Testis (tissue), 3 donors: ENCODE data around the gene BAG2. TPM values are rescaled to one million over a fixed set of nuclear protein-coding genes. Genes with fewer than 3 reads are reported as not detected.

Experiments
- DNase-seq: peaks from one replicate; pipeline ENCODE4 v3.0.0-alpha.2; 2019
- H3K27ac ChIP-seq, 2 donors: fragments of 200-600 bp; sonication (generic); one replicate each; pipeline ENCODE4 v1.5.1; 2019
- H3K27me3 ChIP-seq: fragments of 200-600 bp; sonication (generic); one replicate; pipeline ENCODE4 v1.5.1; 2019
- H3K36me3 ChIP-seq: fragments of 200-600 bp; sonication (generic); one replicate; pipeline ENCODE4 v1.5.1; 2017; ENCODE audit warnings: low read depth; ENCODE audit errors: missing control alignments
- H3K4me1 ChIP-seq: fragments of 200-600 bp; sonication (generic); one replicate; pipeline ENCODE4 v1.5.1; 2019
- H3K4me3 ChIP-seq, 2 donors: fragments of 200-600 bp; sonication (generic); one replicate each; pipeline ENCODE4 v1.5.1; 2017 to 2019
- H3K9me3 ChIP-seq: fragments of 200-600 bp; sonication (generic); one replicate; pipeline ENCODE4 v1.5.1; 2017
- POLR2A ChIP-seq: fragments of 450-650 bp; IDR thresholded peaks from one replicate; pipeline ENCODE4 v1.6.1; 2017; ENCODE audit warnings: antibody characterized with exemption, mild to moderate bottlenecking, moderate library complexity
- WGBS, 2 donors: methylation state at CpG; one replicate each; pipeline ENCODE4 v1.1.5; 2018; 5-methylcytosine and 5-hydroxymethylcytosine counted together
- intact Hi-C: fragments of 100-400 bp; cut with DNase I; formaldehyde crosslinking; loops from one replicate; pipeline ENCODE4 v1.15.1; 2023; ENCODE audit warnings: low total_unique reads
- polyA plus RNA-seq: library from polyadenylated mRNA; stranded (reverse); fragments of 350-450 nt; fragmentation: Illumina TruSeq; extraction: RNeasy Lipid Tissue Mini Kit (QIAGEN cat#74804); gene quantifications from one replicate; pipeline ENCODE4 v1.2.3, GENCODE V29; 2014; ENCODE audit warnings: low read depth, low replicate concordance; ENCODE audit not compliant: insufficient read depth
- total RNA-seq, 2 donors: library from RNA; depleted of rRNA; stranded (reverse); fragments of >200 nt; gene quantifications; one replicate each; pipeline ENCODE4 v1.2.3, GENCODE V29; 2016
- TF ChIP-seq, protein P1 (sequence below), 3 experiments: fragments of 450-650 bp in 2 of 3; fragments of 200-600 bp in 1 of 3; sonication (generic) in 1 of 3; IDR thresholded peaks; one replicate each; pipeline ENCODE4 v1.5.1; 2016 to 2019; ENCODE audit warnings: antibody characterized with exemption in 3 of 3, mild to moderate bottlenecking in 2 of 3, moderate library complexity in 1 of 3

BAG2 gene
- total and polyA plus RNA-seq, 3 donors from 2014 or later = 5.3 to 12.6 (median 6.1) TPM

DNA sequence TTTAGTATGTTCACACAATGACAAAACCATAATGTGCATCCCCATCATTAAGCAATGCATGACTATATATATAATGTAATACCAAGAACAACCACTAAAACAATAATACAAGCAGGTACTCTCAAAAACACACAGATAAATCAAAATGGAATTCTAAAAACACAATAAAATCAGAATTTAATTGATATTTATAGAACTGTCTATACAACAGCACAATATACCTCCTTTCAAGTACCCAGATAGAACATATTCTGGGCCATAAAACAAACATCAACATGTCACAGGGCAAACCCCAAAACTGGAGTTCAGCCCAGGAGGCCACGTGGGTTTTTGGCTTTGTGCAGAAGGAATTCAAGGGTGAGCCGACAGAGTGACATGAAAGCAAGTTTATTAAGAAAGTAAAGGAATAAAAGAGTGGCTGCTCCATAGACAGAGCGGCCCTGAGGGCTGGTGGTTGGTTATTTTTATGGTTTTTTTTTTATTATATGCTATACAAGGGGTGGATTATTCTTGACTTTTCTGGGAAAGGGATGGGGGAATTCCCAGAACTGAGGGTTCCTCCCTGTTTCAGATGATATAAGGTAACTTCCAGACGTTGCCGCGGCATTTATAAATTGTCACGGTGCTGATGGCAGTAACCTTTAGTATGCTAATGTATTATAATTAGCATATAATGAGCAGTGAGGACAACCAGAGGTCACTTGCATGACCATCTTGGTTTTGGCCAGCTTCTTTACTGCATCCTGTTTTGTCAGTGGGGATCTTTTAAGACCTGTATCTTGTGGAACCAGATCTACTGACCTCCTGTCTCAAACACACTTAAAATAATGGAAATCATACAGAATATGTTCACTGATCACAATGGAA lies 44.3 kb downstream of the BAG2 start:
- intact Hi-C loops = no loop called here
- Histone ChIP-seq H3K4me3 (no peak overlapping the region), H3K27ac (no peak overlapping the region), H3K36me3 (no peaks in the 10 kb centered on the region), H3K4me1 (no peaks in the 10 kb centered on the region), H3K27me3 (no peaks in the 10 kb centered on the region), H3K9me3 (no peaks in the 10 kb centered on the region)
- 80 to 82% methylated on average over 7 of the region's 7 CpGs for WGBS, 2 donors
- TF ChIP-seq, protein P1, sequence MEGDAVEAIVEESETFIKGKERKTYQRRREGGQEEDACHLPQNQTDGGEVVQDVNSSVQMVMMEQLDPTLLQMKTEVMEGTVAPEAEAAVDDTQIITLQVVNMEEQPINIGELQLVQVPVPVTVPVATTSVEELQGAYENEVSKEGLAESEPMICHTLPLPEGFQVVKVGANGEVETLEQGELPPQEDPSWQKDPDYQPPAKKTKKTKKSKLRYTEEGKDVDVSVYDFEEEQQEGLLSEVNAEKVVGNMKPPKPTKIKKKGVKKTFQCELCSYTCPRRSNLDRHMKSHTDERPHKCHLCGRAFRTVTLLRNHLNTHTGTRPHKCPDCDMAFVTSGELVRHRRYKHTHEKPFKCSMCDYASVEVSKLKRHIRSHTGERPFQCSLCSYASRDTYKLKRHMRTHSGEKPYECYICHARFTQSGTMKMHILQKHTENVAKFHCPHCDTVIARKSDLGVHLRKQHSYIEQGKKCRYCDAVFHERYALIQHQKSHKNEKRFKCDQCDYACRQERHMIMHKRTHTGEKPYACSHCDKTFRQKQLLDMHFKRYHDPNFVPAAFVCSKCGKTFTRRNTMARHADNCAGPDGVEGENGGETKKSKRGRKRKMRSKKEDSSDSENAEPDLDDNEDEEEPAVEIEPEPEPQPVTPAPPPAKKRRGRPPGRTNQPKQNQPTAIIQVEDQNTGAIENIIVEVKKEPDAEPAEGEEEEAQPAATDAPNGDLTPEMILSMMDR (IDR thresholded peaks at IDR 0.05) = peak in 1 of 3 experiments; percentile 60
- no peak for TF ChIP-seq POLR2A
- DNase-seq = no peak

DNA sequence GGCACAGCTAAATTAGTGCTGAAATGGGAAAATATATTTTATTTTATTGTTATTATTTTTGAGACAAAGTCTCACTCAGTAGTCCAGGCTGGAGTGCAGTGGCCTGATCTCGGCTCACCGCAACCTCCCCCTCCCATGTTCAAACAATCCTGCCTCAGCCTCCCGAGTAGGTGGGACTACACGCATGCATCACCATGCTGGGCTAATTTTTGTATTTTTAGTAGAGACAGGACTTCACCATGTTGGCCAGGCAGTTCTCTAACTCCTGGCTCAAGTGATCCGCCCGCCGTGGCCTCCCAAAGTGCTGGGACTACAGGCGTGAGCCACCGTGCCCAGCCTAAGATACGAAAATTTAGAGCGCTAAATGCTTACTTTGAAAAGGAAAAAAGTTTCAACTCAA lies 45.1 kb downstream of the BAG2 start:
- no peaks in the 10 kb centered on the region for H3K36me3 ChIP-seq
- no peaks in the 10 kb centered on the region for H3K27me3 ChIP-seq
- no peak for DNase-seq
- no peak overlapping the region for H3K27ac ChIP-seq
- TF ChIP-seq, protein P1 (IDR thresholded peaks at IDR 0.05) = no peak
- no peak for TF ChIP-seq POLR2A
- intact Hi-C loops = no loop called here
- no peaks in the 10 kb centered on the region for H3K4me1 ChIP-seq
- no peak overlapping the region for H3K4me3 ChIP-seq
- H3K9me3 ChIP-seq = no peaks in the 10 kb centered on the region
- WGBS, 2 donors = 94 to 97% methylated on average over 11 of the region's 11 CpGs

DNA sequence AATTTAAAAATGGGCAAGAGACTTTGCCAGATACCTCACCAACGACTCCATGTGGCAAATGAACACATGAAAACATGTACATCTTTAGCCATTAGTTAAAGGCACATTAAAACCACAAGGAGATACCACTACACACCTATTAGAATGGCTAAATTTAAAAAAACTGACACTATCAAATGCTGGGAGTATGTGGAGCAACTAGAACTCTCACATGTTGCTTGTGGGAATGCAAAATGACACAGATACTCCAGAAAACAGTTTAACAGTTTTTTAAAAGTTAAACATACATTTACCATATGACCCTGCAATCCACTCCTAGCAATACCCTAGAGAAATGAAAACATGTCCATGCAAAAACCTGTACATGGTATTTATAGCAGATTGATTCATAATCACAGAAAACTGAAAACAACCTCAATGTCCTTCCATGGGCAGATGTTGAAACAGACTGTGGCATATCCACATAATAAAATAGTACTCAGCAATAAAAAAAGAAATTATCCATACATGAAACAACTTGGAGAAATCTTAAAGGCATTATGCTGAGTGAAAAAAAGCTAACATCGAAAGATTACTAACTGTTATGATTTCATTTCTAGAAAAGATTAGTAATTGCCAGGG lies 48.1 kb downstream of the BAG2 start:
- intact Hi-C loops = no loop called here
- H3K4me3 ChIP-seq = no peak overlapping the region
- TF ChIP-seq POLR2A = no peak
- TF ChIP-seq, protein P1 (IDR thresholded peaks at IDR 0.05) = no peak
- DNase-seq = no peak
- H3K27me3 ChIP-seq = no peaks in the 10 kb centered on the region
- 76 to 89% methylated on average over 2 of the region's 2 CpGs for WGBS, 2 donors
- no peaks in the 10 kb centered on the region for H3K36me3 ChIP-seq
- no peak overlapping the region for H3K27ac ChIP-seq
- no peaks in the 10 kb centered on the region for H3K9me3 ChIP-seq
- H3K4me1 ChIP-seq = no peaks in the 10 kb centered on the region

DNA sequence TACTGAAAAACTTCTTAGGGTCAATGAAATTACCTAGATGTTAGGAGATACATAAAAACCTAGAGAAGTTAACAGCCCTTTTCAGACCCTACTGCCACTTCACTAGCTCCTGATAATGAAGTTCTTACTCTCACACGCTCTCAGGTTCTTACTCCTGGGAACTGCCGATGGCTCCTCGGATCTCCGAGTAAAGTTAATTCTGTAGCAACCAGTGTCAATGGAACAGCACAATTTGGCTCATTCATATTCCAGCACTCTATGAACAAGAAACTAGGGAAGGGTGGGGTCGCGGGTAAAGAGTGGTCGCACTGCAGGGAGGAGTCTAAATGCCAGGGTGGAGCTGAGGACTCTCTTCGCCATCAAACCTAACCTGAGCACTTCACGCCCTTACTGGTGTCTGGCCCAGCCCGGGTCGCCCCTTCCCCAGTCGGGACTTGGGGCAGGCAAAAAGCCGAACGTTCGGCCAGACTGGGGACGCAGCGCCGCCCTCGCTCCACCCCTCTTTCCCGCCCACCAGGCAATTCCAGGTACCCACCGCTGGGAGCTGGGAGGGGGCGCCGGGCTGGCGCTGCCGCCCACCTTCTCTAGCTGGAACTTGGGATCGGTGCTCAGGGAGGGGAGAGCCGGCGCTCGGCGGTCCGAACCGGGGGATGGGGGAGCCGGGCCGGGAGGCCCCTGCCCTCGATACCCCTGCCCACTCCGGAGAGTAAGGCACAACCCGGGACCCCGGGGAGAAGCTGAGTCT lies 49.2 kb downstream of the BAG2 start:
- no peaks in the 10 kb centered on the region for H3K36me3 ChIP-seq
- 2% methylated on average over 6 to 32 of the region's 38 CpGs for WGBS, 2 donors
- intact Hi-C loops = no loop called here
- no peaks in the 10 kb centered on the region for H3K9me3 ChIP-seq
- H3K4me1 ChIP-seq = no peaks in the 10 kb centered on the region
- H3K27me3 ChIP-seq = no peaks in the 10 kb centered on the region
- TF ChIP-seq POLR2A = no peak
- TF ChIP-seq, protein P1 (IDR thresholded peaks at IDR 0.05) = peak in 2 of 3 experiments; percentile 16 to 44
- H3K27ac ChIP-seq = peak overlapping the region; percentile 84 to 89
- peak overlapping the region; percentile 91 to 96 for H3K4me3 ChIP-seq
- DNase-seq = peak; percentile 71
